DLD1 (cell line): ENCODE measurements around the gene SERPINB12.

Experiments used
- in situ Hi-C: cut with HindIII; loops from 2 replicates; pipeline ENCODE4 v1.10.0; 2017; ENCODE audit warnings: low sequenced_read_pairs

Gene SERPINB12

DNA sequence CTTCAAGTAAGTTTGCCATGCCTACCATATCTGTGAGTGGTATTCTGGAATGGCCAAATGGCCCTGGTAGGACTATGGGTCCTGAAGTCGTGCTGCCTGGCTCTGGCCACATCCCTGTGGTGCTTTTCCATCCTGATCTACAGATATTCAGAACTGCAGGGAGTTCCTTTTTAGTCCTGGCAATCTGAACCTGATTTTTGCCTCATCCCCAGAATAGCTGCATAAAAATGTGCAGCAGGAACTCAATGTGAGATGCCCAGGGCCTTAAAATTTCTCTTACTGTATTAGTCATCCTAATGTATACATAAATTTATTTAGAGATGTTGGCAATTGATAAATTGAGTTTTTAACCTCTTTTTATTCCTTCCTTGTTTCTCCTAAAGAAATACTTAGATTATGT, 50.3 kb downstream of the SERPINB12 start:
- in situ Hi-C loops: no loop called here

DNA sequence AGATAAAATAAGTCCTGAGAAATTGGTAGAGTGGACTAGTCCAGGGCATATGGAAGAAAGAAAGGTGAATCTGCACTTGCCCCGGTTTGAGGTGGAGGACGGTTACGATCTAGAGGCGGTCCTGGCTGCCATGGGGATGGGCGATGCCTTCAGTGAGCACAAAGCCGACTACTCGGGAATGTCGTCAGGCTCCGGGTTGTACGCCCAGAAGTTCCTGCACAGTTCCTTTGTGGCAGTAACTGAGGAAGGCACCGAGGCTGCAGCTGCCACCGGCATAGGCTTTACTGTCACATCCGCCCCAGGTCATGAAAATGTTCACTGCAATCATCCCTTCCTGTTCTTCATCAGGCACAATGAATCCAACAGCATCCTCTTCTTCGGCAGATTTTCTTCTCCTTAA, 54.8 kb downstream of the SERPINB12 start:
- in situ Hi-C loops: no loop called here

DNA sequence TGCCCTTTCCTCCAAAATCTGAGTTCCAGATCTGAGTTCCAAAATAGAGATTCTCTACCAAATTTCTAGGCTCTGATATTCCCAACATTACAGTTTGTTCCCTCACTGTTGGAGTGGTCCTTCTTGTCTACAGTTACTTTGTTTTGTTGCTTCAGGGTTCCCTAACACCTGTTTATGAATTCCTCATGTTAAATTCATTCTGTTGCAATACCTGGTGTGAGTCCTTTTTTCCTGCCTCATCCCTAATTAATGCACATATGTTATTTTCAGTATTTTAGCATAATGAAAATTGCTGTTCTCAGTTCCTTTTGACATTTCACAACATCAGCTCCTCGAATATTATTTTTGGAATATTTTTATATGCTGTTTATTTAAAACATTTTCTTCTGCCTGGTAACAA, 61.2 kb downstream of the SERPINB12 start:
- in situ Hi-C loops: no loop called here

DNA sequence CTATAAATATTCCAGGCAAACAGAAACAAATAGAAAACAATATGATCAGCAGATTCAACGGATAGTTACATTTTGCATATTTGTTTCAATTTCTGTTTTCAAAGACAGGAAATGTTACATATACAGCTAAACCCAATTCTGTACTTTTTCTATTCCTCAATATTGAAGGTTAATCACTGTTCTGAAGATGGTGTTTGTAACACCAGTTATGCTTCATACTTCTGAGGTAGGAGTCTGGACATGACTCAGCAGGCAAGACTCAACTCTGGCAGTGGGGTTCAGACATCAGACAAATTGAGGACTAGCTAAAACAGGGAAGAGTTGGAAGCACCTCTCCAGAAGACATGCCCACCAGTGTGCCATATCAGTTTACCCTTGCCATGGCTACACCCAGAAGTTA, 61.6 kb downstream of the SERPINB12 start:
- in situ Hi-C loops: no loop called here

DNA sequence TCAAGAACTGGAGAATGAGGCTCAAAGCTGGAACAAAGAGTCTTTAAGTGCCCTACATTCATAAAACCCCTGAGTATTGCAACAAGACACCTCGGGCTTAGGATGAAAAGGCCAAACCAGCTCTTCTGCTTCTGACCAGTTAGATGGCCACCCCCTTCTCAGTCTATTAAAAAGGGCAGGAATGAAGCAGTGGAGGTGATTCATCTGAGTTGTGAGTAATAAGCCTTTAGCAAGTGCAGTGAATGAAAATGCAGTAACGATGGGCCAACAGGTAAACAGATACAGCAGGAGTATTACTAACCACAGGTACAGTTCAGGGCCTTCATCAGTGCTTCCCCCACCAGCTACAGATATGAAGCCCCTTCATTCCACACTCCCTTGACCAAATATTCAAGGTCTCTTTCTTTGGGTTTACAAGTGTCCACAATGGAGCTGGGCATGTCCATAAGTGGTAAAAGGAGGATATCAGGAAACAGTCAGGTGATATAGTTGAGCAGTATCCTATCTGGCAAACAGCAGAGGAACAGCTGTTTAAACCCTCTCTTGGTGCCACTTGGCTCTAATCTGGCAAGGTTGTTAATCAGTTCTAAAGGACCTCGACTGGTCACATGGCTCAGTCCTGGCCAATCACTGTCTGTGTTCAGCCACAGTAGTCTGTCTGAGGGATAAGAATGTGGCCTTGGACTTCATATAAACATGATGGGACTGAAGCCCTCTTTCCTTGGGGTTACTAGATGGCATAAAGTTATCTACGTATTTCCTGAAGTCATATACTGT, 62.8 kb downstream of the SERPINB12 start:
- in situ Hi-C loops: no loop called here

DNA sequence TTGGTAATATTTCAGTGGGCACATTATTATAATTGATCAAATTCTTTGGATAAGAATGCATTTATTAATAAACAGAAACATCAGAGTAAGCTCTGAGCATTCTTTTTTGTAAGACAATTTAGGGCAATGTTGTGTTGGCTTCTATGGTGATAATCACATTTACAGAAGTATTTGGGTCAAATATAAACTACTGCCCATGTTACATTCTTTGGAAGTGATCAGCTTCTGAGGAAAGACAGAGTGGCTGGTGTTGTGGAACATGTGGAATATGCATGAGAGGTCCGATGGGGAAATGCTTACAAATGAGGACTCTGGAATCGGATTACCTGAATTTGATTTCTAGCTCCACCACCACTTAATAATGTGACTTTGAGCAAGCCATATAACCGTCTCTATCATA, 64.4 kb downstream of the SERPINB12 start:
- in situ Hi-C loops: no loop called here

DNA sequence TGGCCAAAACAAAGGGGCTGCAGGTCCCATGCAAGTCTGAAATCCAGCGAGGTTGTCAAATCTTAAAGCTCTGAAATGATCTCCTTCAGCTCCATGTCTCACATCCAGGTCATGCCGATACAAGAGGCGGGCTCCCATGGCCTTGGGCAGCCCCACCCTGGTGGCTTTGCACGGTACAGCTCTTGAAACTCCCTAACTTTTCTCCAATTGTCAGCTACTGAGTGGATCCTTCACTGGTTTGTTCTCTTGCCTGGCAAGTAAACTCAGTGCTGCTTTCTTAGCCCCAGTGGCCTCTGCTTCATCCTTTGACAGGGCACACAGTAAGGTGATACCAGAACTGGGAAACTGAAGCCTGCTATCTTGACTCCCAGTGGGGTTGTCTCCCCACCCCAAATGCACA, 71.3 kb downstream of the SERPINB12 start:
- in situ Hi-C loops: no loop called here

DNA sequence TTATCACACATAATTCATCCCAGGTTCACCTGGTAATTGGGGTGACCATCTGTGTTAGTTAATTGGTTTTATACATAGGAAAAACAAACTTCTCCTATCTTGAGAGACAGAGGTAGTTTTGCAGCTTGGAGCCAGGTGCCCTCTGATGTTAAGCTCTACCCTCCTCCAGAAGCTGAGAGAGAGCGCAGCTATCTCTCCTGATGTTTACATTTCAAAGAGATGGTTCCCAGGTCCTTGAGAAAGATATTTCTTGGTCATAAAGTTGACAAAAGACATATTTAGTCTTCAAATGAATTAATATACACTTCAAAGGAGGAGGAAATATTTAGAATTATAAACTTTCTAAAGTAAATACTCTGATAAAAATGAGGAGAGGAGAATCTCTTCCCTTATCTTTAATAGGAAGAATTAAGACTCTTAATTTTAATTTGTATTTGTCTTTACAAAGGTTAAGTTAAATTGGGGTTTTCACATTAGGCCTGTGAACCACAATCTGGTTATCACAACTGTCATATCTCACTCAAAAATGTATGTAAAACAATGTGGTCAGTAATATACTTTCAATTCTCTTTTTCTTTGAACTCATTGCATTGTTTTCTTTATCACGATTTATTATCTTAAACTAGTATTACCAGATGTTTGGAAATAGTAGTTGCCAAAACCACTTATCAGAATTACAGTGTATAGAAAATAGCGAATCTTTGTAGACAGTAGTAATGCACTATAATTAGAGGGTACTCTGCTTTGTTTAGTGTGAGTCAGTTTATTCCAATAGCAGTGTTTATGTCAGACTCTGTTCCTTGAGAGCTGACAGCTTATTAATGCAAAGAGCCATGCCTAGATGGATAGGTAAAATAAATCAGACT, 75.1 kb downstream of the SERPINB12 start:
- in situ Hi-C loops: no loop called here

DNA sequence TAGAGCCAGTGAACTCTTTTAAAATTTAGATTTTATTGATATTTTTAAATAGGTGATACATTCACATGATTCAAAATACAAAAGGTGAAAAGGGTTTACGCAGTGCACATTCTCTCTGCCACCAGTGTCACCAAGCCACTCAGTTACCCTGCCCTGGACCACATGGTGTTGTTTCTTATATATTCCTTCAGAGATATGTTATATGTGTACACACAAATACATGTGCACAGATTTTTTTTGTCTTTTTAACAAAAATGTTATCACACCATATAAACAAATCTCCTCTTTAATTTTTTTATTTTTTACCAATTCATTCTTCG, 75.7 kb downstream of the SERPINB12 start:
- in situ Hi-C loops: no loop called here
